22Rv1 (cell line): ENCODE data around the gene LRRC10B.

Experiments used
- H3K27ac ChIP-seq: fragments of 450-650 bp; 2 replicates; pipeline ENCODE4 v1.5.1; 2017
- CTCF ChIP-seq: fragments of 450-650 bp; IDR thresholded peaks from 2 replicates; pipeline ENCODE4 v1.5.1; 2017; ENCODE audit warnings: mild to moderate bottlenecking
- ZFX ChIP-seq: fragments of 450-650 bp; IDR thresholded peaks from 2 replicates; pipeline ENCODE4 v1.6.1; 2017; ENCODE audit warnings: antibody characterized with exemption, borderline replicate concordance

LRRC10B gene

GRCh38 chr11:61538636-61538961 lies 30.1 kb downstream of the LRRC10B start:
- TF ChIP-seq CTCF (no peak), ZFX (no peak)
- peak overlapping the region; percentile 36 for H3K27ac ChIP-seq

- H3K27ac ChIP-seq, result no peak overlapping the region
- no peak for TF ChIP-seq ZFX
- no peak for TF ChIP-seq CTCF
Measured at GRCh38 chr11:61539006-61539405, 30.5 kb downstream of the LRRC10B start.

GRCh38 chr11:61539831-61540357 lies 31.3 kb downstream of the LRRC10B start:
- H3K27ac ChIP-seq, result no peak overlapping the region
- TF ChIP-seq ZFX (no peak), CTCF (no peak)

GRCh38 chr11:61540528-61540927 lies 32.0 kb downstream of the LRRC10B start:
- H3K27ac ChIP-seq, result no peak overlapping the region
- TF ChIP-seq CTCF (no peak), ZFX (no peak)

- H3K27ac ChIP-seq, result no peak overlapping the region
- TF ChIP-seq ZFX (no peak), CTCF (no peak)
Measured at GRCh38 chr11:61541598-61541997, 33.0 kb downstream of the LRRC10B start.

GRCh38 chr11:61542024-61542461 lies 33.5 kb downstream of the LRRC10B start:
- no peak for TF ChIP-seq ZFX
- no peak for TF ChIP-seq CTCF
- no peak overlapping the region for H3K27ac ChIP-seq

GRCh38 chr11:61542705-61543104 lies 34.2 kb downstream of the LRRC10B start:
- no peak overlapping the region for H3K27ac ChIP-seq

More at GRCh38 chr11:61542705-61543104, 34.2 kb downstream of the LRRC10B start:
- TF ChIP-seq ZFX (no peak), CTCF (no peak)
